Transverse colon (tissue), 4 donors: ENCODE measurements around the gene RRP1B.

Experiments used
- CTCF ChIP-seq, 5 experiments: fragments of 200-600 bp in 3 of 5; fragments of 450-650 bp in 2 of 5; sonication (generic) in 3 of 5; IDR thresholded peaks; 1 replicate in 2 of 5; 2 replicates in 3 of 5; pipeline ENCODE4 v1.5.1; 2016 to 2017; ENCODE audit warnings: antibody characterized with exemption in 5 of 5, inconsistent platforms in 3 of 5, mild to moderate bottlenecking in 2 of 5, moderate library complexity in 1 of 5
- POLR2A ChIP-seq: fragments of 450-650 bp; IDR thresholded peaks from one replicate; pipeline ENCODE4 v1.6.1; 2016; ENCODE audit warnings: antibody characterized with exemption, mild to moderate bottlenecking, moderate library complexity
- POLR2AphosphoS5 ChIP-seq, 3 donors: sonication (generic); formaldehyde crosslinking; IDR thresholded peaks; one replicate each; pipeline ENCODE4 v1.6.1; 2016; ENCODE audit warnings: antibody characterized with exemption in 3 of 3

GRCh38 chr21:43694437-43695079 is 35.2 kb downstream of the RRP1B start:
- no peak for TF ChIP-seq CTCF (IDR thresholded peaks at IDR 0.05)
- no peak for TF ChIP-seq POLR2A
- TF ChIP-seq POLR2AphosphoS5 (IDR thresholded peaks at IDR 0.05) = no peak
